Jurkat, Clone E6-1 (cell line): Measurements from ENCODE around the gene FLT1.

Source experiments
- DNase-seq: peaks from one replicate; pipeline ENCODE4 v3.0.0-alpha.2; 2011; ENCODE audit warnings: low read depth, low spot score
- H3K4me3 ChIP-seq: 2 replicates; pipeline ENCODE4 v1.5.1; 2011; ENCODE audit warnings: mild to moderate bottlenecking, low read length, control low read depth, moderate library complexity

The FLT1 gene

DNA sequence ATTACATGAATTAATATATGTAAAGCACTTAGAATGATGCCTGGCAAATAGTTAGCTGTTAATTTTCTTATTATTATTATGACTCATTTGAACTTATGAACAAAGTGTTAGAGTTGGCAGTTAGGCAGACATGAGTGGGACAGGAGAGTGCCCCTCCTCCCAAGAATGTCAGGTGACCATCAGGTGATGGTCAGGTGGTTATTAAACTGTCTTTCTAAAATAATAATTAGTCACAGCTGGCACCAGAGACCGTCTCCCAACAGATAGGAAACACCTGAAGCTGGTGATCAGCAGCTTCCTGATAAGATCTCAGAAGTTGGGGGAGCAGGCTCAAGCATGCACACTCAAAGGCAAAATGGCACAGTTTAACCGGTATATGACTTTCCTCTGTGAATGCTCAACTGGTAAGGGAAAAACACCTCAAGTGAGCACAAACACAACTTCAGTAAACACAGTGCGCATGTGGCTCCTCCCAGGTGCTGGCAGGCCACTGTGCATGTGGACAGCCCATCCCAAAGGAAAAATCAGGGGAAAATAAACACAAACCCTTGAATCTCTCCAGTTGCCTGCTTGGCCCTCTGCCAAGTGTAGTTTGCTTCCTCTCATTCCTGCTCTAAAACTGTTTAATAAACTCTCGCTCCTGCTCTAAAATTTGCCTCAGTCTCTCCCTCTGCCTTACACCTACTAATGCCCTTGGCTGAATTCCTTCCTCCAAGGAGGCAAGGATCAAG is 54.0 kb downstream of the FLT1 start:
- DNase-seq = peak; percentile 77
- peak overlapping the region; percentile 13 for H3K4me3 ChIP-seq

DNA sequence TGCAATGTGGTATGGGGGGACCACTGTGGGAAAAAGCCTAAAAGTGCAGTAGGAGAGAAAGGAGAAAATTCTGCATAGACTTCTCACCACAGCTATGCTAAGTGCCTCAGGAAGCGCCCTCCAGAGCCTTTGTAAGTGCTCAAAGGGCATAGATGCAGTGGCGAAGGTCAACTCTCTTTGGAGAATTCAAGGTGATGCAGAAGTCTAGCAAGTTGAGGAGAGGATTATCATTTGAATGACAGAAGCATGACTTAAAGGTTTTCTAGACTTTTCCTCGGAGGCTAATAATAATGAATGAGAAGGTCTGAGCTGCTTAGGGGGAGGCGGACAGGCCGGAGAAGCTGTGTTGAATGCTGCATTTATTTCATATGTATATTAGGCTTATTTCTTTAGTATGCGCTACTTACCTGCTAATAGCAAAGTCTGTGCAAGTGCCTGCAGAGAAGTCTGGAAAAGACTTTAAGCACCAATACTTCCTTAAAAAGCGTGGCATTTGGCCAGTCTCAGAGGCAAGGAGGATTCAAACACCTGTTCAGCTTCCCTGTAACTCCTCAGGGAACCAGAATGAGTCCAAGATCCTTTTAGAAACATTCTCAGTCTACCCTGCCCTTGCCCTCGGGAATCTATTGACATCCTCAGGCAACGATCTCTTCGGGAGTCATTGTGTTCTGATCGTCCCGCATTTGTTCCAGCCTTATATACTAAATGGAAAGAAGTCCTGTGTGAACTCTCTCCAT is 56.2 kb downstream of the FLT1 start:
- DNase-seq = no peak
- no peak overlapping the region for H3K4me3 ChIP-seq

- H3K4me3 ChIP-seq = no peak overlapping the region
- no peak for DNase-seq
These were observed 56.9 kb downstream of the FLT1 start for GRCh38 chr13:28438067-28438466.

DNA sequence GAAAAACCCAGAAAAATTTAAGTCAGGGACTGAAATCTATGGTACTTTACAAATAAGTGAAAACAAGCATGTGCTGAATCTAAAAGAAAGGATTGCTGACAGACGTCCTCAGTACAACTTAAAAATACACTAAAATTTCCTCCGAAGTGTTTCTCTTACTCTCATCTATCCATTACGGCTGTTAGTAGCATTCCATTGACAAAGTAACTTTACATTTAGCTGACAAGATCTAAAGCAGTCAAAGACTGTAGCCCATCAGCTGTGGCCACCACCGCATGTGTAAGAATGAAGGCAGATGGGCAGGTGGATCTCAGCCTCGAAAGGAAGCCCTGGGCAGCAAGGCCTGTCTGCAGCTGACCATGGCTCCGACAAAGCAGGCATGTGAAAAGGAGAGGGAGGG is 59.0 kb downstream of the FLT1 start:
- DNase-seq = no peak

GRCh38 chr13:28434926-28435325 is 60.0 kb downstream of the FLT1 start:
- H3K4me3 ChIP-seq = no peak overlapping the region

More for the DNA sequence above, 59.0 kb downstream of the FLT1 start:
- no peak overlapping the region for H3K4me3 ChIP-seq

GRCh38 chr13:28432816-28433560 is 61.9 kb downstream of the FLT1 start:
- DNase-seq = no peak
- H3K4me3 ChIP-seq = no peak overlapping the region

More at GRCh38 chr13:28434926-28435325, 60.0 kb downstream of the FLT1 start:
- no peak for DNase-seq

DNA sequence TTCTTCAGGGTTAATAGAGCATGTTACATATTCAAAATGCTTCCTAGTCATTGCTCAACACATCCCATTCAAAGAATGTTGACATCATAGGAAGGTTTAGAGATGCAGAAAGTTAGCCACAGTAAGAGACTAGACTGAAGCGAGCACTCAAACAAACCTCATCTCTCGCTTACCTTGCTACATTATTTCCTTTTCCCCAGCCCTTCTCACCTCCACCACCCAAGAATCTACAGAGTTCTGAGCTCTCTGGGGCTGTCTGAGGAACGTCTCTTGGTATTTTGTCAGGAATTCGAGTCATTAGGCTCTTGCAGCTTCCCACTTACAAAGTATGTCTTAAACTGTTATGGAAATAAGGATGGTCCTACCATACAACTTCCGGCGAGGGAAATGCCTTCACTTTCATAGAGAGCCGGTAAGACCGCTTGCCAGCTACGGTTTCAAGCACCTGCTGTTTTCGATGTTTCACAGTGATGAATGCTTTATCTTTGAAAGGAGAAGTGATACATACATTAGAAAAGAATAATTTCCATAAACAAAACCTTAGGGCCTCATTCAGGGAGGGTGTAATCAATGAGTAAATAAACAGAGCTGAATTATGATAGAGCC is 65.1 kb downstream of the FLT1 start:
- no peak overlapping the region for H3K4me3 ChIP-seq
- DNase-seq = no peak

DNA sequence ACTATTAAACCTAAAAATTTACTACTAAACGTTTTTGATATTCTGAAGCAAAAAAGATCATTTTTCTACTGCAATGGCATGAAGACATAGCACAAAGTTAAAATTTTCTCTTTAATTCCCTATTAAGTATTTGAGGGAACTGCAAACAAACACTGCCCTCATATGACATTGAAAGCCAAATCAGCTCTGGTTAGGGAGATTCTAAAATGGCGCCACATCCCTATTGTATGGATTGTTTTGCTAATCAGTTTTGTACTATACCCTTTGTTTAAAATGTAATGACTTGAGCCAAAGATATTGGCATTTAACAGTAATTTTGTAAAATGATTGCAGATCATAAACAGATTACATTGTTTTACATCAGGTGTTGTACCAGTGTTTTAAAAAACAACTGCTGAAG is 65.8 kb downstream of the FLT1 start:
- DNase-seq = no peak
- H3K4me3 ChIP-seq = no peak overlapping the region

DNA sequence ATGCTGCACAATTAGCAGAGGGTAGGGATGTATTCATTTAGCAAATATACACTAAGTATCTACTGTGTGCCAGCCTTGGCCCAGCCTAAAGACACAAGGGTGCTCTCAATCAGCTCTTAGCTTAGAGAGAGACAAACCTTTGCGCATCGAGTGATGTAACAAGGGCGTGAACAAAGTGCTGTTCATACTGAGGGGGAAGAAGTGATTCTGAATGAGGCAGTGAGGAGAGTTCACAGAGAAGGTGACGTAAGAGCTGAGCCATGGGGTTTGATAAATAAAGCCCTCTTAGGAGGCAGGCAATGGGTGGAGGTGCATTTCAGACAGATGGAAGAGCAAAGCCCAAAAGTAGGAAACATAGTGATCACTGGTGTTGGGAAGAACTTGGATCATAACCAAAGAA is 68.5 kb downstream of the FLT1 start:
- no peak for DNase-seq
- H3K4me3 ChIP-seq = no peak overlapping the region

GRCh38 chr13:28425793-28426192 is 69.1 kb downstream of the FLT1 start:
- H3K4me3 ChIP-seq = no peak overlapping the region
- no peak for DNase-seq

GRCh38 chr13:28424541-28424940 is 70.4 kb downstream of the FLT1 start:
- no peak for DNase-seq
- no peak overlapping the region for H3K4me3 ChIP-seq

GRCh38 chr13:28423010-28423409 is 71.9 kb downstream of the FLT1 start:
- DNase-seq = peak; percentile 68
- no peak overlapping the region for H3K4me3 ChIP-seq

GRCh38 chr13:28421676-28422410 is 73.1 kb downstream of the FLT1 start:
- H3K4me3 ChIP-seq = no peak overlapping the region
- DNase-seq = no peak

DNA sequence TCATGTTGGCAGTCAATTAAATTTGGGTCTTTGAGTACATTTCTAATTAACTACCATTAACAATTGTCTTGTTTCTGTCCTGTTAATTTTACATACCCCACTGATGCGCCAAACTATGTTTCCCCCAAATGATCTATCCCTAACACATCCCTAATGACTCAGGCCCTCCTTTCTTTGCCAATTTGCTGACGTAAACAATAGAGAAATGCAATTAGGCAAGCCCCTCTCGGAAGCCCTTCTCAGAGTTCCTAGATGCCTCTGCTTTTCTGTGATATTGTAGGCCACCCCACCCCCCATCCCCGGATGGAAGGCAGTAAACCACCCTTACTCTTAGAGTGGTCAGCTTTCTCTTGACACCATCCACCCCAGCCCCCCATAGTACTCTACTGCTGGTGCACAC is 74.2 kb downstream of the FLT1 start:
- no peak for DNase-seq
- H3K4me3 ChIP-seq = no peak overlapping the region

DNA sequence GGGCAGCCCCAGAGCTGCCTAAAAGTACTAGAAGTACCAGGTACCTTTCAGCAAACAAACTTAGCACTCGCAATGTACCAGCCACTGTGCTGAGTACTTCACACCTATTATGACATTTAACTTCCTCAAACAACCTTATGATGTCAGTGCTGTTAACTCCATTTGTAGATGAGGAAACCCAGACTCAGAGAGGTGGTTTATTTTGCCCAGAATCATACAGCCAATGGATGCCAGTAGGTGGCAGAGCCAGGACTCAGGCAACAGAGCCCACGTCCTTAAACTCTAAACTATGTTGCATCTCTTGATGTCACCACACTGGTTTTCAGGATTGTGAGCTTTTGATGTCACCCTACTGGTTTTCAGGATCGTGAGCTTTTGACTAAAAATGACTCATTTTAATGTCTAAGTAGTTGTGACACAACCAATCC is 78.9 kb downstream of the FLT1 start:
- H3K4me3 ChIP-seq = no peak overlapping the region
- DNase-seq = peak; percentile 58

DNA sequence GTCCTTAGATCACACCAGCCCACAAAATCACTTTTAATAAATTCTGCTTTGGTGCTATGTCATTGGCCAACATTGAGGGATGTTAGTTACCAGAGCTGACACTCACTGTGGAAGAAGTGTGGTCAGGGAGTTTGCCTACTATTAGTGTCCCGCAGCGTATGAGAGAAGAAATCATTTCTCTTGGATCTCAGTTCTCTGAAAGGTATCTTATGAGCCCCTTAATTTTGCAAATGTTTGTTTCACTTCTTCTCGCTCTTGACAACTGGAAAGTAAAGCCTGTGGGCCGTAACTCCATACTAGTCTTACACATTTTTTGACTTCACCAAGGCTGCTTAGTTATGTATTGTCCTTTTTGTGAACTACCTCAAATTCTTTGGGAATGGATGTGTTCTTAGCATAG is 80.9 kb downstream of the FLT1 start:
- DNase-seq = no peak
- no peak overlapping the region for H3K4me3 ChIP-seq

DNA sequence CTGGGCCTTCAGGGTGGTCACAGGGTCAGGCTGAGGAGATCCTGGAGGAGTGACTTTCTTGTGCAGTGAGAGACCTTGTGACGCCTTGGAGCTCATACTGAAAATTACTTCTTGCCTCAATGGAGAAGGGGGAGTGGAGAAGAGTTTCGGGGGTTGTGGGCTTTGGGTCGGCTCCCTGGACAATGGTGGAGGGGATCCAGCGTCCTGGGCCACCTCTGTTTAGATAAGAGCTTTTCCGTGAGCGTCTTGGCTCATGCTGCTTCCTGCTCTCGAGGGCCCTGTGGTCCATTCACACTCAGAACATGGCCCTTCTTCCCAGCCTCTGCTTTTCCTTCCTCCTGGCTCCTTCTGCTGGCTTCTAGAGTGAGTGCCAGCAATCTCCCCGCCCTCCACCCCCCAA is 81.9 kb downstream of the FLT1 start:
- DNase-seq = no peak
- H3K4me3 ChIP-seq = no peak overlapping the region

- no peak overlapping the region for H3K4me3 ChIP-seq
- DNase-seq = no peak
These were observed 83.0 kb downstream of the FLT1 start for GRCh38 chr13:28411831-28412353.

GRCh38 chr13:28410096-28410495 is 84.8 kb downstream of the FLT1 start:
- H3K4me3 ChIP-seq = peak overlapping the region; percentile 13
- DNase-seq = peak; percentile 87
